ENCODE results near the gene E4F1.

E4F1 gene

GRCh38 chr16:2206780-2207433 is 16.5 kb upstream of the E4F1 start:
- peak overlapping the region; percentile 100; the same call in 1 of the 2 replicates for H3K4me3 ChIP-seq (ENCODE audit: low read depth, low read length)
- H3K27me3 ChIP-seq (ENCODE audit: insufficient read depth, low read length) = no peaks in the 10 kb centered on the region
- peaks cover 8% of the 10 kb centered on the region for H3K79me2 ChIP-seq (ENCODE audit: control insufficient read depth, insufficient read depth, low read length, unreplicated experiment)
- peaks cover 6% of the 10 kb centered on the region; the same call in 1 of the 2 replicates for H3K36me3 ChIP-seq (ENCODE audit: insufficient read depth, low read length)
- no peak overlapping the region for H2AFZ ChIP-seq (ENCODE audit: low read length, unreplicated experiment)
- peaks cover 9% of the 10 kb centered on the region for H3K4me1 ChIP-seq (ENCODE audit: control insufficient read depth, insufficient read depth, low read length, unreplicated experiment)
- H3K27ac ChIP-seq (ENCODE audit: low read depth, low read length) = no peak overlapping the region

DNA sequence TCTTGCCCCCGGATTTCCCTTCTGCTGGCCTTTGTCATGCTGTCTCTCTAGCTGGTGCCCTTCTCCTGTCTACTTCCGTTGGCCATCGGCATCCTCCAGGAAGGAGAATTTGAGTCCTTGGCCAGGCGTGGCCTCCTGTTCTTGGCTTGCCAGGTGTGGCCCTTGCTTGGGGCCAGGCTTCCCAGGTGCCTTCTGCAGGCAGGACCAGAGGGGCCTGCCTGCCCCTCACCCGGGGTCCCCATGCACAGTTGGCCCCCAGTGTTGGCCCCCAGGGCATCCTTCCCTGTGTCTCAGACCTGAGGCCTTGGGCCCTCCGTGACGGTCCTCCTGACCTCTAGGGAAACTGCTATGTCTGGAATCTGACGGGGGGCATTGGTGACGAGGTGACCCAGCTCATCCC is 15.5 kb upstream of the E4F1 start:
- H2AFZ ChIP-seq (ENCODE audit: low read length, unreplicated experiment) = no peak overlapping the region
- H3K4me1 ChIP-seq (ENCODE audit: control insufficient read depth, insufficient read depth, low read length, unreplicated experiment) = peaks cover 17% of the 10 kb centered on the region
- H3K27me3 ChIP-seq (ENCODE audit: insufficient read depth, low read length) = no peaks in the 10 kb centered on the region
- H3K27ac ChIP-seq (ENCODE audit: low read depth, low read length) = no peak overlapping the region
- no peak overlapping the region for H3K4me3 ChIP-seq (ENCODE audit: low read depth, low read length)
- peaks cover 17% of the 10 kb centered on the region for H3K79me2 ChIP-seq (ENCODE audit: control insufficient read depth, insufficient read depth, low read length, unreplicated experiment)
- peaks cover 10% of the 10 kb centered on the region; the same call in 1 of the 2 replicates for H3K36me3 ChIP-seq (ENCODE audit: insufficient read depth, low read length)

DNA sequence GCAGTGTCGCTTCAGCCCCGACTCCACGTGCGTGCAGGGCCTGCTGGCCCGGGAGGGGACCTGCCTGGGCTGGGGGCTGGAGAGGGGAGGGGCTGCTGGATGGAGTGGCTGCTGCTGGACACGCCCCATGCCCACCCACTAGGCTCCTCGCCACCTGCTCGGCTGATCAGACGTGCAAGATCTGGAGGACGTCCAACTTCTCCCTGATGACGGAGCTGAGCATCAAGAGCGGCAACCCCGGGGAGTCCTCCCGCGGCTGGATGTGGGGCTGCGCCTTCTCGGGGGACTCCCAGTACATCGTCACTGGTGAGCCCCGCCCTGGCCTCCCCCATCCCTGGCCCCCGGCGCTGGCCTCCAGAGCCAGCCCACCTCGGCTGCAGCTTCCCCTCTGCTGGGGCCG is 15.1 kb upstream of the E4F1 start:
- Histone ChIP-seq H2AFZ (ENCODE audit: low read length, unreplicated experiment) (no peak overlapping the region), H3K4me1 (ENCODE audit: control insufficient read depth, insufficient read depth, low read length, unreplicated experiment) (peaks cover 22% of the 10 kb centered on the region), H3K27ac (ENCODE audit: low read depth, low read length) (no peak overlapping the region), H3K4me3 (ENCODE audit: low read depth, low read length) (no peak overlapping the region), H3K36me3 (ENCODE audit: insufficient read depth, low read length) (peaks cover 11% of the 10 kb centered on the region; the same call in 1 of the 2 replicates), H3K27me3 (ENCODE audit: insufficient read depth, low read length) (no peaks in the 10 kb centered on the region), H3K79me2 (ENCODE audit: control insufficient read depth, insufficient read depth, low read length, unreplicated experiment) (peaks cover 21% of the 10 kb centered on the region)

DNA sequence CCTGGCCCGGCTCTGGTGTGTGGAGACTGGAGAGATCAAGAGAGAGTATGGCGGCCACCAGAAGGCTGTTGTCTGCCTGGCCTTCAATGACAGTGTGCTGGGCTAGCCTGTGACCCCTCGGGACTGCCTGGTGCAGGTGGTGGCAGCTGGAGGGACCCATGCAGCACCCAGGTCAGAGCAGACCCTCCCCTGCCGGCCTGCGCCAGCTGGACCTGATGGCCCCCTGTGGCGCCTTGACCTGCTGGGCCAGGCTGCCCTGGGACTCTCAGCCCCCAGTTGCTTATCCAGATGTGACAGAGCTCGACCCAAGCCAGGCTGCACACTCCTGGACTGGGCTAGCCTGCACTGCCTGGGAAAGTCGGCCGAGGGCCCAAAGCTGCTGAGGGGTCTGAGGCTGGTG is 14.6 kb upstream of the E4F1 start:
- peaks cover 11% of the 10 kb centered on the region; the same call in 1 of the 2 replicates for H3K36me3 ChIP-seq (ENCODE audit: insufficient read depth, low read length)
- H3K4me3 ChIP-seq (ENCODE audit: low read depth, low read length) = no peak overlapping the region
- peaks cover 24% of the 10 kb centered on the region for H3K4me1 ChIP-seq (ENCODE audit: control insufficient read depth, insufficient read depth, low read length, unreplicated experiment)
- no peaks in the 10 kb centered on the region for H3K27me3 ChIP-seq (ENCODE audit: insufficient read depth, low read length)
- peaks cover 26% of the 10 kb centered on the region for H3K79me2 ChIP-seq (ENCODE audit: control insufficient read depth, insufficient read depth, low read length, unreplicated experiment)
- no peak overlapping the region for H2AFZ ChIP-seq (ENCODE audit: low read length, unreplicated experiment)
- H3K27ac ChIP-seq (ENCODE audit: low read depth, low read length) = no peak overlapping the region

DNA sequence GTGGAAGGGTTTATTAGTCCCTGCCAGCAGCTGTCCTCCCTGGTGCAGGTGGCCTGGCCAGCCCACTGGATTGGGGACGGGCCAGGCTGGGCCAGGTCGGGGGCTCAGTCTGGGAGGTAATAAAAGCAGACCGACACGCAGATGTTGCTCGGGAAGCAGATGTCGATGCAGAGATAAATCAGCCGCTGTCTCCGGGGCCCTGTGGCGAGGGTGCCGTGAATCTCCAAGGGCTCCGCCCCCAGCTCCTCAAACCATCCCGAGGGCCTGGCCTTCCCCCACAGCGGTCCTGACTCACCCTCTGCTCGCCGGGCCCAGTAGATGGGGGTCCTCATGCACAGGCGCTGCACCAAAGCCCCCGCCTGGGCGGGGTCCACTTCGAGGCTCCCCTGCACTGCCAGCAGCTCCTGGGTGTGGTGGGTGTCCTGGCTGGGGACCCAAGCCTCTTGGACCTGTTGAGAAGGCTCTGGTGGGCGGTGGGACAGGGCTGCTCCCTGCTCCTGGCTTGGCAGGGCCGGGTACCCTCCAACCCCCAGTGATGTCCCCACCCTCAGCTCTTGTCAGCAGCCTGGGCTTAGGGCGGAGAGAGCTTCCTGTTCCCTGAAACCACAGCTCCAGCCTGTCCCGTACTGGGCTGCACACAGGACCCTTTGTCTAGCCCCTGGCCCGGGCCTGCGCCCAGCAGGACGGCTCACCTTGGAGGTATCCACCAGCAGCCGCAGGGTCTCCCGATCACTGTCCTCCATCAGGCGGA is 14.0 kb upstream of the E4F1 start:
- Histone ChIP-seq H3K4me1 (ENCODE audit: control insufficient read depth, insufficient read depth, low read length, unreplicated experiment) (peaks cover 24% of the 10 kb centered on the region), H3K27ac (ENCODE audit: low read depth, low read length) (no peak overlapping the region), H3K4me3 (ENCODE audit: low read depth, low read length) (no peak overlapping the region), H3K27me3 (ENCODE audit: insufficient read depth, low read length) (no peaks in the 10 kb centered on the region), H3K79me2 (ENCODE audit: control insufficient read depth, insufficient read depth, low read length, unreplicated experiment) (peaks cover 32% of the 10 kb centered on the region), H3K36me3 (ENCODE audit: insufficient read depth, low read length) (peaks cover 11% of the 10 kb centered on the region; the same call in 1 of the 2 replicates), H2AFZ (ENCODE audit: low read length, unreplicated experiment) (no peak overlapping the region)

- Histone ChIP-seq H3K4me3 (ENCODE audit: low read depth, low read length) (no peak overlapping the region), H3K27ac (ENCODE audit: low read depth, low read length) (no peak overlapping the region), H3K79me2 (ENCODE audit: control insufficient read depth, insufficient read depth, low read length, unreplicated experiment) (peaks cover 33% of the 10 kb centered on the region), H2AFZ (ENCODE audit: low read length, unreplicated experiment) (no peak overlapping the region), H3K27me3 (ENCODE audit: insufficient read depth, low read length) (no peaks in the 10 kb centered on the region), H3K36me3 (ENCODE audit: insufficient read depth, low read length) (peaks cover 11% of the 10 kb centered on the region; the same call in 1 of the 2 replicates), H3K4me1 (ENCODE audit: control insufficient read depth, insufficient read depth, low read length, unreplicated experiment) (peaks cover 24% of the 10 kb centered on the region)
These were observed 13.4 kb upstream of the E4F1 start for GRCh38 chr16:2210009-2210332.

- H3K79me2 ChIP-seq (ENCODE audit: control insufficient read depth, insufficient read depth, low read length, unreplicated experiment) = peaks cover 32% of the 10 kb centered on the region
- H3K36me3 ChIP-seq (ENCODE audit: insufficient read depth, low read length) = peaks cover 11% of the 10 kb centered on the region; the same call in 1 of the 2 replicates
- no peak within 1 kb of the TSS; the same call in 1 of the 2 replicates for H3K4me3 ChIP-seq (ENCODE audit: low read depth, low read length)
- no peak within 1 kb of the TSS for H3K27ac ChIP-seq (ENCODE audit: low read depth, low read length)
- H3K27me3 ChIP-seq (ENCODE audit: insufficient read depth, low read length) = no peaks in the 10 kb centered on the region
- peaks cover 24% of the 10 kb centered on the region for H3K4me1 ChIP-seq (ENCODE audit: control insufficient read depth, insufficient read depth, low read length, unreplicated experiment)
- no peak within 1 kb of the TSS for H2AFZ ChIP-seq (ENCODE audit: low read length, unreplicated experiment)
These were observed 12.7 kb upstream of the E4F1 start, which contains the start of gene BRICD5 for GRCh38 chr16:2210386-2211365. BRICD5 (minus strand) TSS chr16:2210863; CDS start chr16:2210833, 30 bp downstream.

DNA sequence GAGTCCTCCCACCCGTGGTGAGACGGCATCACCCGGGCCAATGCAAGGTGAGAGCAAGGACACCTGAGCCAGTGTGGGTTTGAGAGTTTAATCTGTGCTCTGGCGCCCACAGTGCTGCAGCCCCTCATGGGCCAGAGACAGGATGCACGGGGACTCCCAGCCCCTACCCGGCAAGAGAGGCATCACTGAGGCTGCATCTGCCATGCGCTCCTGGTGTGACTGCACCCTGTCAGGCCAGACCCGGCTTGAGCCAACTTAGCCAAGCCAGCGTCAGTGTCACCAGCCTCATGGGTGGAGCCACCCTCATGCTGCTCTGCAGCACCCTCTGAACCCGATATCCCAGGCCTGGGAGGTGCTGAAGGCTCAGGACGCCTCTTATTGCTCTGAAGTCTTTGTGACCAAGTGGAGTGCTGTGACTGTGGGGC is 11.5 kb upstream of the E4F1 start:
- Histone ChIP-seq H3K4me3 (ENCODE audit: low read depth, low read length) (peak overlapping the region; percentile 99), H3K36me3 (ENCODE audit: insufficient read depth, low read length) (peaks cover 11% of the 10 kb centered on the region; the same call in 1 of the 2 replicates), H2AFZ (ENCODE audit: low read length, unreplicated experiment) (no peak overlapping the region), H3K27me3 (ENCODE audit: insufficient read depth, low read length) (no peaks in the 10 kb centered on the region), H3K4me1 (ENCODE audit: control insufficient read depth, insufficient read depth, low read length, unreplicated experiment) (peaks cover 15% of the 10 kb centered on the region), H3K79me2 (ENCODE audit: control insufficient read depth, insufficient read depth, low read length, unreplicated experiment) (peaks cover 25% of the 10 kb centered on the region), H3K27ac (ENCODE audit: low read depth, low read length) (no peak overlapping the region)

DNA sequence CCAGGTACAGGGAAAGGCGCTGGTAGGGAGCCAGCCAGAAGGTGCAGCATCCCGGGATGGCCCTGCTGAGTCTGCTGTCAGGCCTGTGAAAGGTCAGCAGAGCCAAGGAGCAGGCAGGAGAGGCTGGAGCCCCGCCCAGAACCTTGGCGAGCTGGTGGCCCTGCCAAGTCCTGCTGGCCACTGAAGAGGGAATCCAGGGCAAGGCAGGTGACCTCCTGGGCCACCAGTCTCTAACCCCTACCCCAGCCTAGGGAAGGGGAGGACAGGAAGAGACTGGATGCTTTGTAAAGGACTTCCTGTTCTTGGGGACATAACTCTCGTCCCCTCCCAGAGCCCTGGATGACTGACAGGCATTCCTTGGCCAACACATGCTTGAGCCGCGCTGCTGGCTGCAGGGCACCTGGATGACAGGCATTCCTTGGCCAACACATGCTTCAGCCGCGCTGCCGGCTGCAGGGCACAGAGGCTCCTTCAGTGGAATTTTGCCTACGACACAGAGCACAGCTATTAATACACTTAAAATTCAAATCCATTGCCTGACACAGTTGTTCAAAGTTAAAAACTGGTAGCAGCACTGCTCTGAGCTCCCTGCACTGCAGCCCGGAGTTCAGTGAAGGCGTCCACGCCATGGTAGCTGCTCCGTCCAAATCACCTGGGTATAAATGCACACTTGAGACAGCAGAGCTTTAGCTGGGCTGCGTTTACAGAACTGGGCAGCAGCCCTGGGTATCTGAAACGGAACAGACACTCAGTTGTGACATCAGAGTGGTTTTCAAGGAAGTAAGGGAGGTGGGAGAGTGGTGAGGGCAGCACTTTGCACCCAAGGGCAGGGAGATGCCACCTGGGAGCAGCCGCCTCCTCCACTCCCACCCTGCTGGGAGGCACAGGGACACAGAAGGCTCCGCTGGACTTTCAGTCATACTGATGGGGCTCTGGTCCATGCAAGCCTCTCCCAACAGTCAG is 10.7 kb upstream of the E4F1 start:
- Histone ChIP-seq H3K79me2 (ENCODE audit: control insufficient read depth, insufficient read depth, low read length, unreplicated experiment) (peaks cover 25% of the 10 kb centered on the region), H3K4me1 (ENCODE audit: control insufficient read depth, insufficient read depth, low read length, unreplicated experiment) (peaks cover 15% of the 10 kb centered on the region), H3K36me3 (ENCODE audit: insufficient read depth, low read length) (peaks cover 11% of the 10 kb centered on the region; the same call in 1 of the 2 replicates), H3K27me3 (ENCODE audit: insufficient read depth, low read length) (no peaks in the 10 kb centered on the region), H3K4me3 (ENCODE audit: low read depth, low read length) (peak overlapping the region; percentile 99), H2AFZ (ENCODE audit: low read length, unreplicated experiment) (no peak overlapping the region), H3K27ac (ENCODE audit: low read depth, low read length) (no peak overlapping the region)
